ENCODE results near the gene HLA-DOA.

The HLA-DOA gene

GRCh38 chr6:32968093-32968866, 41.1 kb downstream of the HLA-DOA start, which contains the start of gene BRD2:
TSS of gene BRD2 (plus strand) at chr6:32968594. CDS start at chr6:32972899, 4,305 bp downstream.
- peak within 1 kb of the TSS; percentile 100 for H4K91ac ChIP-seq (ENCODE audit: low read depth, low read length)
- peak within 1 kb of the TSS; percentile 96 for H2AK5ac ChIP-seq (ENCODE audit: low read length)
- no peaks in the 10 kb centered on the region for H3K27me3 ChIP-seq (ENCODE audit: insufficient read depth, low read length)
- H3K79me1 ChIP-seq (ENCODE audit: low read length) = peaks cover 40% of the 10 kb centered on the region
- H2BK12ac ChIP-seq (ENCODE audit: low read length) = peak within 1 kb of the TSS; percentile 24
- H3K27ac ChIP-seq (ENCODE audit: low read depth, low read length) = peak within 1 kb of the TSS; percentile 100
- peaks cover 38% of the 10 kb centered on the region for H3K79me2 ChIP-seq (ENCODE audit: control insufficient read depth, insufficient read depth, low read length, poor library complexity)
- peak within 1 kb of the TSS; percentile 99 for H3K18ac ChIP-seq (ENCODE audit: low read length)
- peak within 1 kb of the TSS; percentile 99 for H3K14ac ChIP-seq (ENCODE audit: low read length)
- peak within 1 kb of the TSS; percentile 97 for H4K12ac ChIP-seq (ENCODE audit: low read depth, low read length)
- peak within 1 kb of the TSS; percentile 61 for H3K4me2 ChIP-seq (ENCODE audit: low read length)
- H4K8ac ChIP-seq (ENCODE audit: low read depth, low read length) = peak within 1 kb of the TSS; percentile 99
- H3K36me3 ChIP-seq (ENCODE audit: control insufficient read depth in 1 of 2, insufficient read depth in 2 of 2, low read length in 2 of 2) = peaks cover 12% of the 10 kb centered on the region in 2 experiments
- peak within 1 kb of the TSS; percentile 86 for H3K4me3 ChIP-seq (ENCODE audit: low read depth, low read length)
- H3K23ac ChIP-seq (ENCODE audit: low read length) = no peak within 1 kb of the TSS
- peak within 1 kb of the TSS; percentile 96 for H3K4ac ChIP-seq (ENCODE audit: low read depth, low read length)
- peak within 1 kb of the TSS; percentile 92 for H2AFZ ChIP-seq (ENCODE audit: insufficient read depth, low read length, poor library complexity)
- H3K9me3 ChIP-seq (ENCODE audit: insufficient read depth, low read depth, low read length) = peaks cover 2% of the 10 kb centered on the region
- peak within 1 kb of the TSS; percentile 100 for H2BK120ac ChIP-seq (ENCODE audit: insufficient read depth, low read length, poor library complexity)
- H3K9ac ChIP-seq (ENCODE audit: low read length) = peak within 1 kb of the TSS; percentile 90
- H3K4me1 ChIP-seq (ENCODE audit: control insufficient read depth in 1 of 2, insufficient read depth in 2 of 2, low read length in 2 of 2) = peaks cover 0 to 5% of the 10 kb centered on the region in 2 experiments
- no CpG with 5 or more reads among the region's 62 CpGs for WGBS (ENCODE audit: extremely low coverage, insufficient coverage, insufficient read length)
- peak within 1 kb of the TSS; percentile 99 for H2BK5ac ChIP-seq (ENCODE audit: low read depth, low read length, poor library complexity)
- peak; percentile 97 to 99 for DNase-seq

- peak overlapping the region; percentile 14 for H3K9ac ChIP-seq (ENCODE audit: low read length)
- peaks cover 29% of the 10 kb centered on the region for H3K79me2 ChIP-seq (ENCODE audit: control insufficient read depth, insufficient read depth, low read length, poor library complexity)
- peak overlapping the region; percentile 61 for H3K4me2 ChIP-seq (ENCODE audit: low read length)
- DNase-seq = peak in 1 of 2 donors; percentile 65
- peaks cover 0 to 5% of the 10 kb centered on the region in 2 experiments for H3K4me1 ChIP-seq (ENCODE audit: control insufficient read depth in 1 of 2, insufficient read depth in 2 of 2, low read length in 2 of 2)
- H3K36me3 ChIP-seq (ENCODE audit: control insufficient read depth in 1 of 2, insufficient read depth in 2 of 2, low read length in 2 of 2) = peaks cover 4% of the 10 kb centered on the region in 2 experiments
- H3K14ac ChIP-seq (ENCODE audit: low read length) = peak overlapping the region; percentile 90
- no peaks in the 10 kb centered on the region for H3K27me3 ChIP-seq (ENCODE audit: insufficient read depth, low read length)
- H3K4me3 ChIP-seq (ENCODE audit: low read depth, low read length) = peak overlapping the region; percentile 86
- peak overlapping the region; percentile 22 for H4K12ac ChIP-seq (ENCODE audit: low read depth, low read length)
- peak overlapping the region; percentile 70 for H2AK5ac ChIP-seq (ENCODE audit: low read length)
- no peaks in the 10 kb centered on the region for H3K9me3 ChIP-seq (ENCODE audit: insufficient read depth, low read depth, low read length)
- peak overlapping the region; percentile 64 for H3K18ac ChIP-seq (ENCODE audit: low read length)
- H2AFZ ChIP-seq (ENCODE audit: insufficient read depth, low read length, poor library complexity) = peak overlapping the region; percentile 75
- H4K91ac ChIP-seq (ENCODE audit: low read depth, low read length) = peak overlapping the region; percentile 78
- peaks cover 36% of the 10 kb centered on the region for H3K79me1 ChIP-seq (ENCODE audit: low read length)
- WGBS (ENCODE audit: extremely low coverage, insufficient coverage, insufficient read length) = no CpG with 5 or more reads among the region's 16 CpGs
- H2BK120ac ChIP-seq (ENCODE audit: insufficient read depth, low read length, poor library complexity) = peak overlapping the region; percentile 40
- peak overlapping the region; percentile 67 for H4K8ac ChIP-seq (ENCODE audit: low read depth, low read length)
- H3K4ac ChIP-seq (ENCODE audit: low read depth, low read length) = peak overlapping the region; percentile 76
- H3K27ac ChIP-seq (ENCODE audit: low read depth, low read length) = peak overlapping the region; percentile 100
- H3K23ac ChIP-seq (ENCODE audit: low read length) = no peak overlapping the region
- peak overlapping the region; percentile 20 for H2BK12ac ChIP-seq (ENCODE audit: low read length)
- H2BK5ac ChIP-seq (ENCODE audit: low read depth, low read length, poor library complexity) = peak overlapping the region; percentile 71
Measured at GRCh38 chr6:32967151-32968091, 42.0 kb downstream of the HLA-DOA start.

GRCh38 chr6:32964776-32965175, 44.6 kb downstream of the HLA-DOA start:
- H2BK12ac ChIP-seq (ENCODE audit: low read length) = no peak overlapping the region
- H3K14ac ChIP-seq (ENCODE audit: low read length) = no peak overlapping the region
- no peak overlapping the region for H4K8ac ChIP-seq (ENCODE audit: low read depth, low read length)
- H4K91ac ChIP-seq (ENCODE audit: low read depth, low read length) = no peak overlapping the region
- no peak overlapping the region for H3K9ac ChIP-seq (ENCODE audit: low read length)
- H4K12ac ChIP-seq (ENCODE audit: low read depth, low read length) = no peak overlapping the region
- no CpG with 5 or more reads among the region's 5 CpGs for WGBS (ENCODE audit: extremely low coverage, insufficient coverage, insufficient read length)
- no peak overlapping the region for H3K18ac ChIP-seq (ENCODE audit: low read length)
- peaks cover 13% of the 10 kb centered on the region for H3K79me2 ChIP-seq (ENCODE audit: control insufficient read depth, insufficient read depth, low read length, poor library complexity)
- H3K23ac ChIP-seq (ENCODE audit: low read length) = no peak overlapping the region
- no peak for DNase-seq
- H3K9me3 ChIP-seq (ENCODE audit: insufficient read depth, low read depth, low read length) = no peaks in the 10 kb centered on the region
- H3K36me3 ChIP-seq (ENCODE audit: control insufficient read depth in 1 of 2, insufficient read depth in 2 of 2, low read length in 2 of 2) = no peaks in the 10 kb centered on the region
- H2AFZ ChIP-seq (ENCODE audit: insufficient read depth, low read length, poor library complexity) = no peak overlapping the region
- H3K79me1 ChIP-seq (ENCODE audit: low read length) = peaks cover 17% of the 10 kb centered on the region
- H3K4ac ChIP-seq (ENCODE audit: low read depth, low read length) = no peak overlapping the region
- no peak overlapping the region for H2BK120ac ChIP-seq (ENCODE audit: insufficient read depth, low read length, poor library complexity)
- no peak overlapping the region for H3K4me2 ChIP-seq (ENCODE audit: low read length)
- no peak overlapping the region for H2AK5ac ChIP-seq (ENCODE audit: low read length)
- H3K27me3 ChIP-seq (ENCODE audit: insufficient read depth, low read length) = no peaks in the 10 kb centered on the region
- H3K4me3 ChIP-seq (ENCODE audit: low read depth, low read length) = no peak overlapping the region
- peaks cover 0 to 5% of the 10 kb centered on the region in 2 experiments for H3K4me1 ChIP-seq (ENCODE audit: control insufficient read depth in 1 of 2, insufficient read depth in 2 of 2, low read length in 2 of 2)
- no peak overlapping the region for H3K27ac ChIP-seq (ENCODE audit: low read depth, low read length)
- no peak overlapping the region for H2BK5ac ChIP-seq (ENCODE audit: low read depth, low read length, poor library complexity)

- Histone ChIP-seq H3K36me3 (ENCODE audit: control insufficient read depth in 1 of 2, insufficient read depth in 2 of 2, low read length in 2 of 2) (no peaks in the 10 kb centered on the region), H4K12ac (ENCODE audit: low read depth, low read length) (no peak overlapping the region), H3K9ac (ENCODE audit: low read length) (no peak overlapping the region), H3K79me1 (ENCODE audit: low read length) (peaks cover 8% of the 10 kb centered on the region), H3K4me3 (ENCODE audit: low read depth, low read length) (no peak overlapping the region), H4K8ac (ENCODE audit: low read depth, low read length) (no peak overlapping the region), H4K91ac (ENCODE audit: low read depth, low read length) (no peak overlapping the region), H3K18ac (ENCODE audit: low read length) (no peak overlapping the region), H3K14ac (ENCODE audit: low read length) (no peak overlapping the region), H2BK12ac (ENCODE audit: low read length) (no peak overlapping the region), H3K79me2 (ENCODE audit: control insufficient read depth, insufficient read depth, low read length, poor library complexity) (peaks cover 6% of the 10 kb centered on the region), H2BK120ac (ENCODE audit: insufficient read depth, low read length, poor library complexity) (no peak overlapping the region), H3K4me1 (ENCODE audit: control insufficient read depth in 1 of 2, insufficient read depth in 2 of 2, low read length in 2 of 2) (peaks cover 0 to 5% of the 10 kb centered on the region in 2 experiments), H2BK5ac (ENCODE audit: low read depth, low read length, poor library complexity) (no peak overlapping the region), H3K23ac (ENCODE audit: low read length) (no peak overlapping the region), H3K4ac (ENCODE audit: low read depth, low read length) (no peak overlapping the region), H2AFZ (ENCODE audit: insufficient read depth, low read length, poor library complexity) (no peak overlapping the region), H3K27ac (ENCODE audit: low read depth, low read length) (no peak overlapping the region), H3K4me2 (ENCODE audit: low read length) (no peak overlapping the region), H3K27me3 (ENCODE audit: insufficient read depth, low read length) (no peaks in the 10 kb centered on the region), H2AK5ac (ENCODE audit: low read length) (no peak overlapping the region), H3K9me3 (ENCODE audit: insufficient read depth, low read depth, low read length) (no peaks in the 10 kb centered on the region)
- DNase-seq = no peak
- no CpG with 5 or more reads among the region's 1 CpG for WGBS (ENCODE audit: extremely low coverage, insufficient coverage, insufficient read length)
Measured at GRCh38 chr6:32963866-32964265, 45.5 kb downstream of the HLA-DOA start.

Data from trophoblast cell (in vitro differentiated cells and primary cell).